ENCODE measurements around the gene MIGA2. TPM values are rescaled to one million over a fixed set of nuclear protein-coding genes. Genes with fewer than 3 reads are reported as not detected.

Gene MIGA2
- total RNA-seq, 1 experiment from 2014 or later = 28.6 TPM

DNA sequence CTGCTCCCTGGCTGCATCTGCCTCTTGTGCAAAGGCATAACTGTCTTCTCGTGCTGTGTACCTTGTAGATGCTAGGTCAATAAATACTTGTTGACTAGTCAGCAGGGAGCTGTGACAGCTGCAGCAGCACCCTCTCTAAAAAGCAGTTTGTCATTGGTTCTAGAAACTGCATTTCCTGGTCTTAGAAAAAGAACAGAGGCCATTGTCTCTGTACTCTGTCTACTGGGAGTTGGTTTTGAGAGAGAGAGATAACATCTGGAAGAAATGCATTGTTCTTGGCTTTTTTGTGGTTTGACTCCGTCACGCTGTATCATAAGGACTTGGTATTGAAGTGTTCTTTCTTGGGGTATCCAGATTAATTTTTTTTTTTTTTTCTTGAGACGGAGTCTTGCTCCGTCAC lies 40.6 kb upstream of the MIGA2 start:
- CTCF ChIA-PET = interaction anchor here (0.6 to 4.1 kb wide), 4 partner anchors 11 to 878 kb away, joined by 3 to 22 read pairs (median 4); partner anchors contain the start of gene SH3GLB2
- TF ChIP-seq, protein P1, sequence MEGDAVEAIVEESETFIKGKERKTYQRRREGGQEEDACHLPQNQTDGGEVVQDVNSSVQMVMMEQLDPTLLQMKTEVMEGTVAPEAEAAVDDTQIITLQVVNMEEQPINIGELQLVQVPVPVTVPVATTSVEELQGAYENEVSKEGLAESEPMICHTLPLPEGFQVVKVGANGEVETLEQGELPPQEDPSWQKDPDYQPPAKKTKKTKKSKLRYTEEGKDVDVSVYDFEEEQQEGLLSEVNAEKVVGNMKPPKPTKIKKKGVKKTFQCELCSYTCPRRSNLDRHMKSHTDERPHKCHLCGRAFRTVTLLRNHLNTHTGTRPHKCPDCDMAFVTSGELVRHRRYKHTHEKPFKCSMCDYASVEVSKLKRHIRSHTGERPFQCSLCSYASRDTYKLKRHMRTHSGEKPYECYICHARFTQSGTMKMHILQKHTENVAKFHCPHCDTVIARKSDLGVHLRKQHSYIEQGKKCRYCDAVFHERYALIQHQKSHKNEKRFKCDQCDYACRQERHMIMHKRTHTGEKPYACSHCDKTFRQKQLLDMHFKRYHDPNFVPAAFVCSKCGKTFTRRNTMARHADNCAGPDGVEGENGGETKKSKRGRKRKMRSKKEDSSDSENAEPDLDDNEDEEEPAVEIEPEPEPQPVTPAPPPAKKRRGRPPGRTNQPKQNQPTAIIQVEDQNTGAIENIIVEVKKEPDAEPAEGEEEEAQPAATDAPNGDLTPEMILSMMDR (IDR thresholded peaks at IDR 0.05; ENCODE audit: unreplicated experiment) = no peak
- BruUV-seq (replicated peaks) = no TSS peak
- intact Hi-C loops (cut with micrococcal nuclease) = no loop called here
- Mint-ChIP-seq H3K27ac (ENCODE audit: low read depth, unreplicated experiment) (no peak overlapping the region), H3K4me3 (ENCODE audit: unreplicated experiment) (no peak overlapping the region), H3K9me3 (ENCODE audit: unreplicated experiment) (no peaks in the 10 kb centered on the region), H3K27me3 (ENCODE audit: insufficient read depth, unreplicated experiment) (no peaks in the 10 kb centered on the region), H3K4me1 (ENCODE audit: insufficient read depth, unreplicated experiment) (no peaks in the 10 kb centered on the region), H3K36me3 (ENCODE audit: insufficient read depth, unreplicated experiment) (peaks cover 96% of the 10 kb centered on the region)
- no peak for DNase-seq (ENCODE audit: unreplicated experiment)
- POLR2A ChIA-PET = interaction anchor here (0.9 to 1.2 kb wide), 2 partner anchors 9 to 19 kb away, joined by 3 to 4 read pairs; no protein-coding TSS in a partner anchor

DNA sequence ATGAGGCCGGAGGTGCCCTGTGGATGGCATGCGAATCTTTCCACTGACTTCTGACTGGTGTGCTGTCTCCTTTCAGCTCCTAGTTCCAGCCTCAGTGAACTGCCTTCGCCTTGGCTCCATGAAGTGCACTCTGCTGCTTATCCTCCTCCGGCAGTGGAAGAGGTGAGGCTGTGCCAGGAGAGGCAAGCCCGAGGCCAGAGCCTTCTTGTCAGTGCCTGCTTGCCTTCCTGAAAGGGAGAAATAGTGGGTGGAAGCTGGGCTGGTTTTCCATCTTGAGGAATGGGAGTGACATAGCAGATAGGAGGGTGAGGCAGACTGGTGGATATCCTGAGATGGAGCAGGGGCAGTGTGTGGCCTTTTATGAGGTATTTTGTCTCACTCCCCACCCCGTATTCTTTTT lies 38.0 kb upstream of the MIGA2 start:
- H3K4me1 Mint-ChIP-seq (ENCODE audit: insufficient read depth, unreplicated experiment) = no peaks in the 10 kb centered on the region
- H3K27ac Mint-ChIP-seq (ENCODE audit: low read depth, unreplicated experiment) = no peak overlapping the region
- POLR2A ChIA-PET = no interaction called here
- TF ChIP-seq, protein P1 (IDR thresholded peaks at IDR 0.05; ENCODE audit: unreplicated experiment) = no peak
- BruUV-seq (replicated peaks) = no TSS peak
- no peaks in the 10 kb centered on the region for H3K9me3 Mint-ChIP-seq (ENCODE audit: unreplicated experiment)
- H3K36me3 Mint-ChIP-seq (ENCODE audit: insufficient read depth, unreplicated experiment) = peaks cover 90% of the 10 kb centered on the region
- no peak overlapping the region for H3K4me3 Mint-ChIP-seq (ENCODE audit: unreplicated experiment)
- CTCF ChIA-PET = interaction anchor here (4.1 kb wide), 1 partner anchor 8 kb away, joined by 22 read pairs; no protein-coding TSS in a partner anchor
- intact Hi-C loops (cut with micrococcal nuclease) = no loop called here
- DNase-seq (ENCODE audit: unreplicated experiment) = no peak
- no peaks in the 10 kb centered on the region for H3K27me3 Mint-ChIP-seq (ENCODE audit: insufficient read depth, unreplicated experiment)

DNA sequence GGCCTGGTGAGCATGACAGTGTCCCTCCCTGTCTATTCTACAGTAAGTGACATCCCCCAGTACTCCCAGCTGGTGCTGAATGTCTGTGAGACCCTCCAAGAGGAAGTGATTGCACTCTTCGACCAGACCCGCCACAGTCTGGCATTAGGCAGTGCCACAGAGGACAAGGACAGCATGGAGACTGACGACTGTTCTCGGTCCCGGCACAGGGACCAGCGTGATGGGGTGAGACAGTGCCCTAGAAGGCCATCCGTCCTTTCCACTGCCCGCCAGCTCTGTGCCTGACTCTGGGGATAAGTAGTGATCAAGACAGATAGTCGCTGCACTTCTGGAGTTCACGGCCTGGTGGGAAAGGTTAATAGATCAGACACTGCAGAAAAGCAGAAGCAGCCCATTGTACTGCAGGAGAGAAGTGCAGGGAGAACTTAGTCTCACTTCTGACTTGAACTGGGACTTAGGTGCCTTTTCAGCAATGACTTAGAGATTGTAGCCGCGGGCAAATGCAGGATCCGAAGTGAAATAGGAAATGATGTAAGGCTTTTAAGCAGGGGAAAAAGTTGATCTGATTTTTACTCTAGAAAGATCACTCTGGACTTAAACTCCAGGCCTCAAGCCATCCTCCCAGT lies 36.7 kb upstream of the MIGA2 start:
- no peak overlapping the region for H3K4me3 Mint-ChIP-seq (ENCODE audit: unreplicated experiment)
- no peak for DNase-seq (ENCODE audit: unreplicated experiment)
- no peak overlapping the region for H3K27ac Mint-ChIP-seq (ENCODE audit: low read depth, unreplicated experiment)
- no peaks in the 10 kb centered on the region for H3K4me1 Mint-ChIP-seq (ENCODE audit: insufficient read depth, unreplicated experiment)
- H3K36me3 Mint-ChIP-seq (ENCODE audit: insufficient read depth, unreplicated experiment) = peaks cover 91% of the 10 kb centered on the region
- no peaks in the 10 kb centered on the region for H3K27me3 Mint-ChIP-seq (ENCODE audit: insufficient read depth, unreplicated experiment)
- ChIA-PET POLR2A (interaction anchor here (0.6 kb wide), 1 partner anchor 402 kb away, joined by 3 read pairs; no protein-coding TSS in a partner anchor), CTCF (interaction anchor here (0.6 to 4.1 kb wide), 3 partner anchors 7 to 1958 kb away, joined by 3 to 22 read pairs (median 4); no protein-coding TSS in a partner anchor)
- H3K9me3 Mint-ChIP-seq (ENCODE audit: unreplicated experiment) = no peaks in the 10 kb centered on the region
- TF ChIP-seq, protein P1 (IDR thresholded peaks at IDR 0.05; ENCODE audit: unreplicated experiment) = no peak
- no TSS peak for BruUV-seq (replicated peaks)
- intact Hi-C loops (cut with micrococcal nuclease) = no loop called here

DNA sequence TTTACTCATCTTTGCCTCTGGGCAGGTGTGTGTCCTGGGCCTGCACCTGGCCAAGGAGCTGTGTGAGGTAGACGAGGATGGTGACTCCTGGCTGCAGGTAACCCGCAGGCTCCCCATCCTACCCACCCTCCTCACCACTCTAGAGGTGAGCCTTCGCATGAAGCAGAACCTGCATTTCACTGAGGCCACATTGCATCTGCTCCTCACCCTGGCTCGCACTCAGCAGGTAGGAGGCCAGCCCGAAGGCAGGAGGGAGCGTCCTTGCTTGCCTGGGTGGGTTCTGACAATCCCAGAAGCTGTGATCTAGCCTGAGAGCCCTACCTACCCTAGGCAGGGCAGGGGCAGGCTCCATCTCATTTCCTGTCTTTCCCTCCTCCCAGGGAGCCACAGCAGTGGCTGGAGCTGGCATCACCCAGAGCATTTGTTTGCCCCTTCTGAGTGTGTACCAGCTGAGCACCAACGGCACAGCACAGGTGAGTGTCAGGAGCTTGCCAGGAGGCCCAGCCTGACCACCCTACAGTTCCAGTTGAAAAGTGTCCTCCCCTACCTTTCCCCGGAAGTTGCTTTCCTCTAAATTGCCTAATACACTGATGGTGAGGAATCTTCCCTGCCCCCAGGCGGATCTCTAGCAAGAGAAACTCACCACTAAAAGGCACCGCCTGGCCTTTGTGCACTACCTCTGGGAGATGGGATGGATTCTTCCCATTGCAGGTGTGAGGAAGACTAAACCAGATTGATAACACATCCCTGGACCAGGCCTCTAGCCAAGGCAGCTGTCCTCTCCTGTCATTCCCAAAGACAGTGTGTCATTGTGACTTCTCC lies 34.7 kb upstream of the MIGA2 start:
- POLR2A ChIA-PET = interaction anchor here (1.0 kb wide), 1 partner anchor 170 kb away, joined by 3 read pairs; no protein-coding TSS in a partner anchor
- CTCF ChIA-PET = no interaction called here
- Mint-ChIP-seq H3K9me3 (ENCODE audit: unreplicated experiment) (no peaks in the 10 kb centered on the region), H3K27ac (ENCODE audit: low read depth, unreplicated experiment) (no peak overlapping the region), H3K27me3 (ENCODE audit: insufficient read depth, unreplicated experiment) (no peaks in the 10 kb centered on the region), H3K4me3 (ENCODE audit: unreplicated experiment) (no peak overlapping the region), H3K36me3 (ENCODE audit: insufficient read depth, unreplicated experiment) (peaks cover 80% of the 10 kb centered on the region), H3K4me1 (ENCODE audit: insufficient read depth, unreplicated experiment) (no peaks in the 10 kb centered on the region)
- intact Hi-C loops (cut with micrococcal nuclease) = no loop called here
- BruUV-seq (replicated peaks) = no TSS peak
- TF ChIP-seq, protein P1 (IDR thresholded peaks at IDR 0.05; ENCODE audit: unreplicated experiment) = no peak
- DNase-seq (ENCODE audit: unreplicated experiment) = no peak

Measured in MCF 10A (cell line).